GM23338 (cell line): Measurements from ENCODE around the gene RET. TPM values are rescaled to one million over a fixed set of nuclear protein-coding genes. Genes with fewer than 3 reads are reported as not detected.

Experiments
- ATAC-seq: fragments of 200-7000 bp; cut with Tn5 transposase; 3 replicates; pipeline ENCODE4 v1.9.1; 2020
- DNase-seq: peaks from one replicate; pipeline ENCODE4 v3.0.0-alpha.2; 2015; ENCODE audit warnings: low spot score
- H2AFZ ChIP-seq: fragments of 200-600 bp; sonication (generic); 2 replicates; pipeline ENCODE4 v1.8.0; 2016; ENCODE audit warnings: antibody characterized with exemption, mild to moderate bottlenecking, moderate library complexity
- H3F3A ChIP-seq: fragments of 200-600 bp; sonication (generic); replicated peaks from 2 replicates; pipeline ENCODE4 v1.8.0; 2017; ENCODE audit warnings: antibody characterized with exemption, mixed run types, low read depth
- H3K27ac ChIP-seq: fragments of 200-600 bp; sonication (generic); 2 replicates; pipeline ENCODE4 v1.6.1; 2016; ENCODE audit warnings: low read depth
- H3K27me3 ChIP-seq: fragments of 200-600 bp; sonication (generic); 2 replicates; pipeline ENCODE4 v1.8.0; 2016; ENCODE audit warnings: mild to moderate bottlenecking, mixed run types, moderate library complexity; ENCODE audit not compliant: insufficient read depth
- H3K36me3 ChIP-seq: fragments of 200-600 bp; sonication (generic); 2 replicates; pipeline ENCODE4 v1.8.0; 2016; ENCODE audit warnings: mild to moderate bottlenecking; ENCODE audit not compliant: insufficient read depth
- H3K4me1 ChIP-seq: fragments of 200-600 bp; sonication (generic); 2 replicates; pipeline ENCODE4 v1.8.0; 2016; ENCODE audit warnings: mild to moderate bottlenecking, moderate library complexity; ENCODE audit not compliant: insufficient read depth
- H3K4me2 ChIP-seq: fragments of 200-600 bp; sonication (generic); 2 replicates; pipeline ENCODE4 v1.7.1; 2017; ENCODE audit warnings: mixed run types
- H3K4me3 ChIP-seq: fragments of 200-600 bp; sonication (generic); 2 replicates; pipeline ENCODE4 v1.6.1; 2016; ENCODE audit warnings: mixed run types
- H3K79me2 ChIP-seq: fragments of 200-600 bp; sonication (generic); replicated peaks from 2 replicates; pipeline ENCODE4 v1.8.0; 2017; ENCODE audit warnings: mild to moderate bottlenecking; ENCODE audit not compliant: insufficient read depth
- H3K9me2 ChIP-seq: fragments of 200-600 bp; sonication (generic); 2 replicates; pipeline ENCODE4 v1.8.0; 2017; ENCODE audit not compliant: insufficient read depth
- H4K20me1 ChIP-seq: fragments of 200-600 bp; sonication (generic); replicated peaks from 2 replicates; pipeline ENCODE4 v1.8.0; 2017; ENCODE audit warnings: mild to moderate bottlenecking; ENCODE audit not compliant: insufficient read depth
- H3K27ac Mint-ChIP-seq: 2 replicates; pipeline ENCODE4 v1.8.0; 2020; ENCODE audit warnings: inconsistent platforms, mild to moderate bottlenecking, moderate library complexity, mixed read lengths
- H3K27me3 Mint-ChIP-seq: 3 replicates; pipeline ENCODE4 v1.8.0; 2022; ENCODE audit warnings: low read depth, mild to moderate bottlenecking, moderate library complexity, mixed read lengths, inconsistent platforms; ENCODE audit not compliant: insufficient read depth, poor library complexity
- H3K36me3 Mint-ChIP-seq: 3 replicates; pipeline ENCODE4 v1.8.0; 2021; ENCODE audit warnings: low read depth, mild to moderate bottlenecking, inconsistent platforms, moderate library complexity, mixed read lengths
- H3K4me1 Mint-ChIP-seq: 3 replicates; pipeline ENCODE4 v1.8.0; 2020; ENCODE audit warnings: mild to moderate bottlenecking, inconsistent platforms, mixed read lengths
- H3K4me3 Mint-ChIP-seq: 3 replicates; pipeline ENCODE4 v1.8.0; 2021; ENCODE audit warnings: moderate library complexity, mild to moderate bottlenecking, inconsistent platforms, mixed read lengths
- H3K9me3 Mint-ChIP-seq: 3 replicates; pipeline ENCODE4 v1.8.0; 2020; ENCODE audit warnings: moderate library complexity, mild to moderate bottlenecking, inconsistent platforms, mixed read lengths
- CREB1 ChIP-seq: fragments of 250-450 bp; sonication (Bioruptor Pico); IDR thresholded peaks from 2 replicates; pipeline ENCODE4 v1.5.0; 2020; ENCODE audit warnings: low read depth, mild to moderate bottlenecking, moderate library complexity
- EZH2 ChIP-seq: fragments of 200-600 bp; sonication (generic); IDR thresholded peaks from one replicate; pipeline ENCODE4 v1.8.0; 2017; ENCODE audit warnings: antibody characterized with exemption, mild to moderate bottlenecking, low read depth; ENCODE audit not compliant: unreplicated experiment
- EZH2phosphoT487 ChIP-seq: fragments of 200-600 bp; sonication (generic); IDR thresholded peaks from one replicate; pipeline ENCODE4 v1.8.1; 2018; ENCODE audit warnings: antibody characterized with exemption; ENCODE audit not compliant: unreplicated experiment
- JUNB ChIP-seq: IDR thresholded peaks from one replicate; pipeline ENCODE4 v1.6.1; 2016; ENCODE audit warnings: antibody characterized with exemption; ENCODE audit not compliant: unreplicated experiment
- NANOG ChIP-seq: IDR thresholded peaks from 2 replicates; pipeline ENCODE4 v1.6.1; 2016; ENCODE audit warnings: antibody characterized with exemption, borderline replicate concordance
- POLR2AphosphoS5 ChIP-seq: IDR thresholded peaks from 2 replicates; pipeline ENCODE4 v1.6.1; 2016; ENCODE audit warnings: antibody characterized with exemption, low read depth
- STAT1 ChIP-seq: IDR thresholded peaks from one replicate; pipeline ENCODE4 v1.6.1; 2016; ENCODE audit warnings: antibody characterized with exemption; ENCODE audit not compliant: unreplicated experiment
- ZNF114 ChIP-seq: fragments of 250-450 bp; sonication (Bioruptor Pico); IDR thresholded peaks from 2 replicates; pipeline ENCODE4 v1.5.0; 2020; ENCODE audit warnings: mild to moderate bottlenecking, moderate library complexity
- ZNF331 ChIP-seq: fragments of 250-450 bp; sonication (Bioruptor Pico); IDR thresholded peaks from 2 replicates; pipeline ENCODE4 v1.5.0; 2020; ENCODE audit warnings: low read depth, mild to moderate bottlenecking, moderate library complexity
- polyA plus RNA-seq: library from polyadenylated mRNA; unstranded; fragments of >200 nt; fragmentation: Nextera tagmentation; extraction: Ambion mirVana; gene quantifications from 2 replicates; pipeline ENCODE4 v1.2.1, GENCODE V29; 2016
- total RNA-seq: library from RNA; depleted of rRNA; stranded (reverse); fragments of >200 nt; shearing (Covaris generic); gene quantifications from 2 replicates; pipeline ENCODE4 v1.2.3, GENCODE V29; 2014
- TF ChIP-seq, protein P1 (sequence below): IDR thresholded peaks from 2 replicates; pipeline ENCODE4 v1.6.1; 2016; ENCODE audit warnings: antibody characterized with exemption
- TF ChIP-seq, protein P2 (sequence below): IDR thresholded peaks from one replicate; pipeline ENCODE4 v1.6.1; 2018; ENCODE audit warnings: antibody characterized with exemption; ENCODE audit not compliant: unreplicated experiment
- TF ChIP-seq, protein P3 (sequence below): fragments of 250-450 bp; sonication (Bioruptor Pico); IDR thresholded peaks from 2 replicates; pipeline ENCODE4 v1.5.0; 2020; ENCODE audit warnings: mild to moderate bottlenecking, moderate library complexity

Gene RET
- total and polyA plus RNA-seq, 2 experiments from 2014 or later = 5.5 to 9.8 TPM

DNA sequence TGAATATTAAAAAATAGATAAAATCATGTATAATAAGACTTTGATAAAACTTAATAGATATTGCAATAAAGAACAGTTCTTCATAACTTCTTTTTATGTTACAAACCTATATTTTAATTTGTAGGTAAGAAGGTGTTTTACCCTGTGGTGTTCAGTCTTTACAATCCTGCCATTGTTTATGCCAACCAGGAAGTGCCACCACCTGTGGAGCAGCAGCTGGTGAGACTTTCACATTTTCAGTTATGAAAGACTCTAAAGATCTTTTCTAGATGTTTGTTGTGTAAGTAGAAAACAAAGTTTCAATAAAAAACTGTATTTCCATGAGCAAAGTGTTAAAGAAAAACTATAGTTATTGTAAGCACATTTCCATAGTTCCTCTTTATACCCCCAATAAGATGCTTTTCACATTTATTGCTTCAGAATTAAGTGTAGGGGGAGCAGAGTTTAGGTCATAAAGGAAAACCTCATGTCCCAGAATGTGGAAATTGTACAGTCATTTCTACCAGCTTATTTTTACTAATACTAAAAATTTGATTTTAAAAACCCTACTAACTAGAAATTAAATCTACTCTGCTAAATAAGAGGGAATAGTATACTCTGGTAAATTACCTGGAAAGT, 90.1 kb downstream of the RET start:
- no peak for DNase-seq
- TF ChIP-seq ZNF331 (CRISPR knock-in tag) (no peak), POLR2AphosphoS5 (no peak), STAT1 (no peak), CREB1 (no peak), NANOG (no peak), ZNF114 (CRISPR knock-in tag) (no peak), JUNB (no peak), EZH2 (no peak), EZH2phosphoT487 (no peak)
- TF ChIP-seq, protein P1, sequence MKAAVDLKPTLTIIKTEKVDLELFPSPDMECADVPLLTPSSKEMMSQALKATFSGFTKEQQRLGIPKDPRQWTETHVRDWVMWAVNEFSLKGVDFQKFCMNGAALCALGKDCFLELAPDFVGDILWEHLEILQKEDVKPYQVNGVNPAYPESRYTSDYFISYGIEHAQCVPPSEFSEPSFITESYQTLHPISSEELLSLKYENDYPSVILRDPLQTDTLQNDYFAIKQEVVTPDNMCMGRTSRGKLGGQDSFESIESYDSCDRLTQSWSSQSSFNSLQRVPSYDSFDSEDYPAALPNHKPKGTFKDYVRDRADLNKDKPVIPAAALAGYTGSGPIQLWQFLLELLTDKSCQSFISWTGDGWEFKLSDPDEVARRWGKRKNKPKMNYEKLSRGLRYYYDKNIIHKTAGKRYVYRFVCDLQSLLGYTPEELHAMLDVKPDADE = no peak
- TF ChIP-seq, protein P2, sequence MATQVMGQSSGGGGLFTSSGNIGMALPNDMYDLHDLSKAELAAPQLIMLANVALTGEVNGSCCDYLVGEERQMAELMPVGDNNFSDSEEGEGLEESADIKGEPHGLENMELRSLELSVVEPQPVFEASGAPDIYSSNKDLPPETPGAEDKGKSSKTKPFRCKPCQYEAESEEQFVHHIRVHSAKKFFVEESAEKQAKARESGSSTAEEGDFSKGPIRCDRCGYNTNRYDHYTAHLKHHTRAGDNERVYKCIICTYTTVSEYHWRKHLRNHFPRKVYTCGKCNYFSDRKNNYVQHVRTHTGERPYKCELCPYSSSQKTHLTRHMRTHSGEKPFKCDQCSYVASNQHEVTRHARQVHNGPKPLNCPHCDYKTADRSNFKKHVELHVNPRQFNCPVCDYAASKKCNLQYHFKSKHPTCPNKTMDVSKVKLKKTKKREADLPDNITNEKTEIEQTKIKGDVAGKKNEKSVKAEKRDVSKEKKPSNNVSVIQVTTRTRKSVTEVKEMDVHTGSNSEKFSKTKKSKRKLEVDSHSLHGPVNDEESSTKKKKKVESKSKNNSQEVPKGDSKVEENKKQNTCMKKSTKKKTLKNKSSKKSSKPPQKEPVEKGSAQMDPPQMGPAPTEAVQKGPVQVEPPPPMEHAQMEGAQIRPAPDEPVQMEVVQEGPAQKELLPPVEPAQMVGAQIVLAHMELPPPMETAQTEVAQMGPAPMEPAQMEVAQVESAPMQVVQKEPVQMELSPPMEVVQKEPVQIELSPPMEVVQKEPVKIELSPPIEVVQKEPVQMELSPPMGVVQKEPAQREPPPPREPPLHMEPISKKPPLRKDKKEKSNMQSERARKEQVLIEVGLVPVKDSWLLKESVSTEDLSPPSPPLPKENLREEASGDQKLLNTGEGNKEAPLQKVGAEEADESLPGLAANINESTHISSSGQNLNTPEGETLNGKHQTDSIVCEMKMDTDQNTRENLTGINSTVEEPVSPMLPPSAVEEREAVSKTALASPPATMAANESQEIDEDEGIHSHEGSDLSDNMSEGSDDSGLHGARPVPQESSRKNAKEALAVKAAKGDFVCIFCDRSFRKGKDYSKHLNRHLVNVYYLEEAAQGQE = no peak
- TF ChIP-seq, protein P3, sequence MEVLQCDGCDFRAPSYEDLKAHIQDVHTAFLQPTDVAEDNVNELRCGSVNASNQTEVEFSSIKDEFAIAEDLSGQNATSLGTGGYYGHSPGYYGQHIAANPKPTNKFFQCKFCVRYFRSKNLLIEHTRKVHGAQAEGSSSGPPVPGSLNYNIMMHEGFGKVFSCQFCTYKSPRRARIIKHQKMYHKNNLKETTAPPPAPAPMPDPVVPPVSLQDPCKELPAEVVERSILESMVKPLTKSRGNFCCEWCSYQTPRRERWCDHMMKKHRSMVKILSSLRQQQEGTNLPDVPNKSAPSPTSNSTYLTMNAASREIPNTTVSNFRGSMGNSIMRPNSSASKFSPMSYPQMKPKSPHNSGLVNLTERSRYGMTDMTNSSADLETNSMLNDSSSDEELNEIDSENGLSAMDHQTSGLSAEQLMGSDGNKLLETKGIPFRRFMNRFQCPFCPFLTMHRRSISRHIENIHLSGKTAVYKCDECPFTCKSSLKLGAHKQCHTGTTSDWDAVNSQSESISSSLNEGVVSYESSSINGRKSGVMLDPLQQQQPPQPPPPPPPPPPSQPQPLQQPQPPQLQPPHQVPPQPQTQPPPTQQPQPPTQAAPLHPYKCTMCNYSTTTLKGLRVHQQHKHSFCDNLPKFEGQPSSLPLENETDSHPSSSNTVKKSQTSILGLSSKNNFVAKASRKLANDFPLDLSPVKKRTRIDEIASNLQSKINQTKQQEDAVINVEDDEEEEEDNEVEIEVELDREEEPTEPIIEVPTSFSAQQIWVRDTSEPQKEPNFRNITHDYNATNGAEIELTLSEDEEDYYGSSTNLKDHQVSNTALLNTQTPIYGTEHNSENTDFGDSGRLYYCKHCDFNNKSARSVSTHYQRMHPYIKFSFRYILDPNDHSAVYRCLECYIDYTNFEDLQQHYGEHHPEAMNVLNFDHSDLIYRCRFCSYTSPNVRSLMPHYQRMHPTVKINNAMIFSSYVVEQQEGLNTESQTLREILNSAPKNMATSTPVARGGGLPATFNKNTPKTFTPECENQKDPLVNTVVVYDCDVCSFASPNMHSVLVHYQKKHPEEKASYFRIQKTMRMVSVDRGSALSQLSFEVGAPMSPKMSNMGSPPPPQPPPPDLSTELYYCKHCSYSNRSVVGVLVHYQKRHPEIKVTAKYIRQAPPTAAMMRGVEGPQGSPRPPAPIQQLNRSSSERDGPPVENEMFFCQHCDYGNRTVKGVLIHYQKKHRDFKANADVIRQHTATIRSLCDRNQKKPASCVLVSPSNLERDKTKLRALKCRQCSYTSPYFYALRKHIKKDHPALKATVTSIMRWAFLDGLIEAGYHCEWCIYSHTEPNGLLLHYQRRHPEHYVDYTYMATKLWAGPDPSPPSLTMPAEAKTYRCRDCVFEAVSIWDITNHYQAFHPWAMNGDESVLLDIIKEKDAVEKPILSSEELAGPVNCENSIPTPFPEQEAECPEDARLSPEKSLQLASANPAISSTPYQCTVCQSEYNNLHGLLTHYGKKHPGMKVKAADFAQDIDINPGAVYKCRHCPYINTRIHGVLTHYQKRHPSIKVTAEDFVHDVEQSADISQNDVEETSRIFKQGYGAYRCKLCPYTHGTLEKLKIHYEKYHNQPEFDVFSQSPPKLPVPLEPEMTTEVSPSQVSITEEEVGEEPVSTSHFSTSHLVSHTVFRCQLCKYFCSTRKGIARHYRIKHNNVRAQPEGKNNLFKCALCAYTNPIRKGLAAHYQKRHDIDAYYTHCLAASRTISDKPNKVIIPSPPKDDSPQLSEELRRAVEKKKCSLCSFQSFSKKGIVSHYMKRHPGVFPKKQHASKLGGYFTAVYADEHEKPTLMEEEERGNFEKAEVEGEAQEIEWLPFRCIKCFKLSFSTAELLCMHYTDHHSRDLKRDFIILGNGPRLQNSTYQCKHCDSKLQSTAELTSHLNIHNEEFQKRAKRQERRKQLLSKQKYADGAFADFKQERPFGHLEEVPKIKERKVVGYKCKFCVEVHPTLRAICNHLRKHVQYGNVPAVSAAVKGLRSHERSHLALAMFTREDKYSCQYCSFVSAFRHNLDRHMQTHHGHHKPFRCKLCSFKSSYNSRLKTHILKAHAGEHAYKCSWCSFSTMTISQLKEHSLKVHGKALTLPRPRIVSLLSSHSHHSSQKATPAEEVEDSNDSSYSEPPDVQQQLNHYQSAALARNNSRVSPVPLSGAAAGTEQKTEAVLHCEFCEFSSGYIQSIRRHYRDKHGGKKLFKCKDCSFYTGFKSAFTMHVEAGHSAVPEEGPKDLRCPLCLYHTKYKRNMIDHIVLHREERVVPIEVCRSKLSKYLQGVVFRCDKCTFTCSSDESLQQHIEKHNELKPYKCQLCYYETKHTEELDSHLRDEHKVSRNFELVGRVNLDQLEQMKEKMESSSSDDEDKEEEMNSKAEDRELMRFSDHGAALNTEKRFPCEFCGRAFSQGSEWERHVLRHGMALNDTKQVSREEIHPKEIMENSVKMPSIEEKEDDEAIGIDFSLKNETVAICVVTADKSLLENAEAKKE (CRISPR knock-in tag) = no peak
- Histone ChIP-seq H3K36me3 (no peaks in the 10 kb centered on the region), H3F3A (no peaks in the 10 kb centered on the region), H3K4me1 (no peaks in the 10 kb centered on the region), H3K4me2 (no peak overlapping the region), H3K4me3 (no peak overlapping the region), H2AFZ (no peak overlapping the region), H3K9me2 (no peaks in the 10 kb centered on the region), H3K27me3 (no peaks in the 10 kb centered on the region), H3K27ac (no peak overlapping the region), H4K20me1 (no peaks in the 10 kb centered on the region), H3K79me2 (no peaks in the 10 kb centered on the region)
- no peak for ATAC-seq
- Mint-ChIP-seq H3K9me3 (no peaks in the 10 kb centered on the region), H3K27ac (no peak overlapping the region), H3K36me3 (no peaks in the 10 kb centered on the region), H3K4me1 (peaks cover 12% of the 10 kb centered on the region), H3K27me3 (no peaks in the 10 kb centered on the region), H3K4me3 (no peak overlapping the region)
